Sigmoid colon (tissue), 7 donors: ENCODE results near the gene ASXL1. TPM values are rescaled to one million over a fixed set of nuclear protein-coding genes. Genes with fewer than 3 reads are reported as not detected.

Experiments
- DNase-seq: peaks from one replicate; pipeline ENCODE4 v3.0.0-alpha.2; 2019
- H3K27ac ChIP-seq, 4 donors: fragments of 200-600 bp; sonication (generic); one replicate each; pipeline ENCODE4 v1.5.1; 2016 to 2019; ENCODE audit warnings: mild to moderate bottlenecking in 1 of 4
- H3K27me3 ChIP-seq, 3 donors: fragments of 200-600 bp; sonication (generic); one replicate each; pipeline ENCODE4 v1.5.1; 2019; ENCODE audit warnings: mild to moderate bottlenecking in 1 of 3
- H3K36me3 ChIP-seq, 4 donors: fragments of 200-600 bp; sonication (generic); one replicate each; pipeline ENCODE4 v1.5.1; 2016 to 2019
- H3K4me1 ChIP-seq, 4 donors: fragments of 200-600 bp; sonication (generic); one replicate each; pipeline ENCODE4 v1.5.1; 2017 to 2019
- H3K4me3 ChIP-seq, 4 donors: fragments of 200-600 bp; sonication (generic); one replicate each; pipeline ENCODE4 v1.5.1; 2017 to 2019; ENCODE audit warnings: mild to moderate bottlenecking in 2 of 4, moderate library complexity in 1 of 4
- H3K9me3 ChIP-seq, 4 donors: fragments of 200-600 bp in 3 of 4; sonication (generic) in 3 of 4; one replicate each; pipeline versions ENCODE4 v1.5.1 to v1.6.1; 2013 to 2019
- CTCF ChIP-seq, 4 experiments: fragments of 450-650 bp in 3 of 4; fragments of 200-600 bp in 1 of 4; IDR thresholded peaks; one replicate each; pipeline ENCODE4 v1.5.1; 2016 to 2019; ENCODE audit warnings: antibody characterized with exemption in 4 of 4, mild to moderate bottlenecking in 3 of 4, moderate library complexity in 2 of 4
- EP300 ChIP-seq, 4 donors: sonication (generic); formaldehyde crosslinking; IDR thresholded peaks; one replicate each; pipeline ENCODE4 v1.6.1; 2017; ENCODE audit warnings: antibody characterized with exemption in 4 of 4
- POLR2A ChIP-seq, 2 donors: fragments of 450-650 bp; IDR thresholded peaks; one replicate each; pipeline ENCODE4 v1.6.1; 2016; ENCODE audit warnings: antibody characterized with exemption in 2 of 2, mild to moderate bottlenecking in 2 of 2, moderate library complexity in 2 of 2
- POLR2AphosphoS5 ChIP-seq, 4 donors: sonication (generic); formaldehyde crosslinking; IDR thresholded peaks; one replicate each; pipeline ENCODE4 v1.6.1; 2017; ENCODE audit warnings: antibody characterized with exemption in 4 of 4
- WGBS, 2 donors: extraction: QIAGEN DNeasy Blood & Tissue Kit; methylation state at CpG; one replicate each; pipeline ENCODE4 v1.1.7; 2013; 5-methylcytosine and 5-hydroxymethylcytosine counted together
- intact Hi-C: fragments of 100-400 bp; cut with DNase I; formaldehyde crosslinking; loops from one replicate; pipeline ENCODE4 v1.15.1; 2023
- polyA plus RNA-seq, 3 donors: library from polyadenylated mRNA; stranded (reverse); fragments of 200-250 nt; gene quantifications; one replicate each; pipeline ENCODE4 v1.2.3, GENCODE V29; 2013
- total RNA-seq, 4 donors: library from RNA; depleted of rRNA; stranded (reverse); fragments of >200 nt; gene quantifications; one replicate each; pipeline ENCODE4 v1.1.0, GENCODE V29; 2016
- donor health status: healthy with polysubstance abuse.
- donor health status: Bipolar disorder and iron deficiency.
- donor health status: healthy.

ASXL1 gene
- total and polyA plus RNA-seq, 7 donors: 6.0 to 102 (median 46.7) TPM

- Histone ChIP-seq H3K4me1 (peaks cover 0 to 65% (median 52%) of the 10 kb centered on the region in 4 donors), H3K9me3 (no peaks in the 10 kb centered on the region), H3K36me3 (no peaks in the 10 kb centered on the region), H3K27ac (peak overlapping the region; percentile 85 to 97 (median 94)), H3K27me3 (no peaks in the 10 kb centered on the region), H3K4me3 (peak overlapping the region; percentile 74 to 97 (median 96))
- peak; percentile 76 for DNase-seq
- no peak for TF ChIP-seq EP300 (IDR thresholded peaks at IDR 0.05)
- no peak for TF ChIP-seq CTCF (IDR thresholded peaks at IDR 0.05)
- TF ChIP-seq POLR2AphosphoS5 (IDR thresholded peaks at IDR 0.05): peak in 1 of 4 donors; percentile 9
- TF ChIP-seq POLR2A (IDR thresholded peaks at IDR 0.05): no peak
- WGBS, 2 donors: 1 to 2% methylated on average over 82 of the region's 82 CpGs
- intact Hi-C loops: loop anchor here (2.0 to 5.0 kb wide), 2 partner anchors 18 to 205 kb away; partner anchors contain the start of gene KIF3B
These were observed 124.5 kb downstream of the ASXL1 start for GRCh38 chr20:32482442-32483261.

GRCh38 chr20:32483351-32484224 is 125.5 kb downstream of the ASXL1 start:
- TF ChIP-seq POLR2A (IDR thresholded peaks at IDR 0.05): peak; percentile 22 to 24
- TF ChIP-seq POLR2AphosphoS5 (IDR thresholded peaks at IDR 0.05): peak in 3 of 4 donors; percentile 32 to 82 (median 76)
- no peak for TF ChIP-seq EP300 (IDR thresholded peaks at IDR 0.05)
- DNase-seq: peak; percentile 86
- no peaks in the 10 kb centered on the region for H3K9me3 ChIP-seq
- H3K4me1 ChIP-seq: peaks cover 0 to 55% (median 44%) of the 10 kb centered on the region in 4 donors
- WGBS, 2 donors: 1 to 2% methylated on average over 71 to 77 of the region's 79 CpGs
- H3K27ac ChIP-seq: peak overlapping the region; percentile 85 to 97 (median 94)
- H3K4me3 ChIP-seq: peak overlapping the region; percentile 74 to 97 (median 96)
- H3K36me3 ChIP-seq: no peaks in the 10 kb centered on the region
- intact Hi-C loops: loop anchor here (1.0 to 5.0 kb wide), 4 partner anchors 19 to 277 kb away; partner anchors contain the start of genes ASXL1, KIF3B, PLAGL2 and POFUT1
- H3K27me3 ChIP-seq: no peaks in the 10 kb centered on the region

- Histone ChIP-seq H3K4me1 (peaks cover 0 to 47% (median 37%) of the 10 kb centered on the region in 4 donors), H3K27ac (peak overlapping the region; percentile 85 to 97 (median 94)), H3K4me3 (peak overlapping the region; percentile 74 to 97 (median 96)), H3K27me3 (no peaks in the 10 kb centered on the region), H3K36me3 (no peaks in the 10 kb centered on the region), H3K9me3 (no peaks in the 10 kb centered on the region)
- DNase-seq: peak; percentile 80
- intact Hi-C loops: loop anchor here (1.0 to 5.0 kb wide), 3 partner anchors 126 to 278 kb away; partner anchors contain the start of genes ASXL1, KIF3B, PLAGL2 and POFUT1
- 1% methylated on average over 74 of the region's 74 CpGs for WGBS, 2 donors
- peak in 1 of 4 donors; percentile 4 for TF ChIP-seq POLR2AphosphoS5 (IDR thresholded peaks at IDR 0.05)
- no peak for TF ChIP-seq CTCF (IDR thresholded peaks at IDR 0.05)
- TF ChIP-seq POLR2A (IDR thresholded peaks at IDR 0.05): no peak
- TF ChIP-seq EP300 (IDR thresholded peaks at IDR 0.05): no peak
These were observed 126.3 kb downstream of the ASXL1 start for GRCh38 chr20:32484225-32484957.

GRCh38 chr20:32484958-32485769 is 127.0 kb downstream of the ASXL1 start:
- Histone ChIP-seq H3K27ac (peak overlapping the region; percentile 85 to 97 (median 94)), H3K36me3 (no peaks in the 10 kb centered on the region), H3K9me3 (no peaks in the 10 kb centered on the region), H3K4me3 (peak overlapping the region; percentile 74 to 97 (median 96)), H3K27me3 (no peaks in the 10 kb centered on the region), H3K4me1 (peaks cover 0 to 40% (median 31%) of the 10 kb centered on the region in 4 donors)
- 1 to 3% methylated on average over 20 of the region's 20 CpGs for WGBS, 2 donors
- intact Hi-C loops: loop anchor here (1.0 to 5.0 kb wide), 3 partner anchors 127 to 278 kb away; partner anchors contain the start of genes ASXL1, KIF3B, PLAGL2 and POFUT1
- DNase-seq: peak; percentile 86
- peak in 1 of 4 donors; percentile 14 for TF ChIP-seq POLR2AphosphoS5 (IDR thresholded peaks at IDR 0.05)
- TF ChIP-seq CTCF (IDR thresholded peaks at IDR 0.05): peak; percentile 70 to 90 (median 84)
- TF ChIP-seq POLR2A (IDR thresholded peaks at IDR 0.05): no peak
